ENCODE measurements around the gene THAP4. TPM values are rescaled to one million over a fixed set of nuclear protein-coding genes. Genes with fewer than 3 reads are reported as not detected.

The THAP4 gene
- total and polyA plus RNA-seq, 8 donors: 36.3 to 48.4 (median 42.2) TPM

DNA sequence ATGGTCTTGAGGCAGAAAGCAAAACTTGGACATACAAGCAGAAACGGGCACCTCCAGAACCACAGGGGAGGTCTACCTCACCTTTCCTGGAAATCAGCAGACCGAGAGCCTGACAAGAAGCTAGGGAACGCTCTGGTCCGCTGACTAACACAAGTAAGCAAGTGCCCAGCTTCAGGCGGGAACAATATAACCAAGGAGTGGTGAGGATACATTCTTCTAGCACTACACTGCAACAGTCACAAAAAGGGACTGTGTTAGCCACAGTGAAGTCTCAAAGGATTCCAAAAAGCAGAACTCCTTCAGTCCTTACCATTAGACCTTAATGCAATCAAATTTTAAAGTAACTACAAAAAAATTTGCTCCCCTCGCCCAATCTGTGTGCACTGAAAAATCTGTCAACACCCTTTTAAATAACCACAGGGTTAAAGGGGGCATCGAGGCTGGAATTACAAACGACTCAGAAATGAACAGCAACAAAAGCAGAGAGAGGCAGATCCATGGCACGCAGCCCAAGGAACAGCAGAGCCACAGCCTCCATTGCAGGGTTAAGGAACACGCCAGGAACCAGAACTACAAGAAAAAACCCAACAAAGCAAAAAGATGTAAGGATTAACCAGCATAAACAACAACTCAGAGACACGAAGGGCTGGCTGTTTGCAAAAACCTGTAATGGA, 7.1 kb downstream of the THAP4 start:
- ATAC-seq: no peak
- Histone ChIP-seq H3K4me3 (no peak overlapping the region), H3K4me1 (peaks cover under 1 to 7% of the 10 kb centered on the region in 2 donors), H3K9me3 (no peaks in the 10 kb centered on the region), H3K27me3 (no peaks in the 10 kb centered on the region), H3K27ac (no peak overlapping the region), H3K36me3 (peaks cover 0 to 49% of the 10 kb centered on the region in 2 donors)
- no peak for DNase-seq
- intact Hi-C loops (cut with DNase I): no loop called here
- TF ChIP-seq, protein P1, sequence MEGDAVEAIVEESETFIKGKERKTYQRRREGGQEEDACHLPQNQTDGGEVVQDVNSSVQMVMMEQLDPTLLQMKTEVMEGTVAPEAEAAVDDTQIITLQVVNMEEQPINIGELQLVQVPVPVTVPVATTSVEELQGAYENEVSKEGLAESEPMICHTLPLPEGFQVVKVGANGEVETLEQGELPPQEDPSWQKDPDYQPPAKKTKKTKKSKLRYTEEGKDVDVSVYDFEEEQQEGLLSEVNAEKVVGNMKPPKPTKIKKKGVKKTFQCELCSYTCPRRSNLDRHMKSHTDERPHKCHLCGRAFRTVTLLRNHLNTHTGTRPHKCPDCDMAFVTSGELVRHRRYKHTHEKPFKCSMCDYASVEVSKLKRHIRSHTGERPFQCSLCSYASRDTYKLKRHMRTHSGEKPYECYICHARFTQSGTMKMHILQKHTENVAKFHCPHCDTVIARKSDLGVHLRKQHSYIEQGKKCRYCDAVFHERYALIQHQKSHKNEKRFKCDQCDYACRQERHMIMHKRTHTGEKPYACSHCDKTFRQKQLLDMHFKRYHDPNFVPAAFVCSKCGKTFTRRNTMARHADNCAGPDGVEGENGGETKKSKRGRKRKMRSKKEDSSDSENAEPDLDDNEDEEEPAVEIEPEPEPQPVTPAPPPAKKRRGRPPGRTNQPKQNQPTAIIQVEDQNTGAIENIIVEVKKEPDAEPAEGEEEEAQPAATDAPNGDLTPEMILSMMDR (IDR thresholded peaks at IDR 0.05): no peak

DNA sequence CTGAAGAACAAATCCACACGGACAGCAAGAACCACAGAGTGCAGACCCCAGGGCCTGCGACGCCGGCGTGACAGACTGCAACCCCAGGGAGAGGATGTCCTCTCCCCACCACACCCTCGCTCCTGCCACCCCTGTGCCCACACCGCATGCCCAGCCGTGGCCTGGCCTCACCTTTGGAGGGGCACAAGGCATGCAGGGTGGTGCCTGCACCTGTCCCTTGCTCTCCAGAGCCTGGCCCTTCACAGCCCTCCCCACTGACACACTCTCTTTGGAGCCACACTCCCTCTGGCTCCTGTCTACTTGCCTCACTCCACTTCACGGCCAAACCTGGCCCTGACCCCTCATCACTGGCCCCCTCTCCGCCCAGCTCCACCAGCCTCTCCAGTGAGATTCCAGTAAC, 9.3 kb downstream of the THAP4 start:
- Histone ChIP-seq H3K4me1 (peaks cover 0 to 7% of the 10 kb centered on the region in 2 donors), H3K9me3 (no peaks in the 10 kb centered on the region), H3K36me3 (peaks cover 0 to 40% of the 10 kb centered on the region in 2 donors), H3K27me3 (no peaks in the 10 kb centered on the region), H3K4me3 (no peak overlapping the region), H3K27ac (no peak overlapping the region)
- DNase-seq (no peak), ATAC-seq (no peak)
- intact Hi-C loops (cut with DNase I): no loop called here
- TF ChIP-seq, protein P1 (IDR thresholded peaks at IDR 0.05): no peak

DNA sequence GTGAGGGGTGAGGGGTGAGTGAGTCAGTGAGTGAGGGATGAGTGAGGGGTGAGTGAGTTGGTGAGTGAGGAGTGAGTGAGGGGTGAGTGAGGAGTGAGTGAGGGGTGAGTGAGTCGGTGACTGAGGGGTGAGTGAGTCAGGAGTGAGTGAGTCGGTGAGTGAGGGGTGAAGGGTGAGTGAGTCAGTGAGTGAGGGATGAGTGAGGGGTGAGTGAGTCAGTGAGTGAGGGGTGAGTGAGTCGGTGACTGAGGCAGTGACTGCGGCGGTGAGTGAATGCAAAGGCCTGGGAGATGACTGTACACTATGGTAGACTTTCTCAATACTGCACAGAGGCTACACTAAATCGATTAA, 16.6 kb downstream of the THAP4 start:
- ATAC-seq (no peak), DNase-seq (peak in 1 of 4 donors; percentile 32)
- intact Hi-C loops (cut with DNase I): no loop called here
- peaks cover 0 to 14% of the 10 kb centered on the region in 2 donors for H3K4me1 ChIP-seq
- TF ChIP-seq, protein P1 (IDR thresholded peaks at IDR 0.05): no peak
- no peak overlapping the region for H3K27ac ChIP-seq
- H3K4me3 ChIP-seq: no peak overlapping the region
- no peaks in the 10 kb centered on the region for H3K27me3 ChIP-seq
- H3K36me3 ChIP-seq: peaks cover 0 to 14% of the 10 kb centered on the region in 2 donors
- no peaks in the 10 kb centered on the region for H3K9me3 ChIP-seq

DNA sequence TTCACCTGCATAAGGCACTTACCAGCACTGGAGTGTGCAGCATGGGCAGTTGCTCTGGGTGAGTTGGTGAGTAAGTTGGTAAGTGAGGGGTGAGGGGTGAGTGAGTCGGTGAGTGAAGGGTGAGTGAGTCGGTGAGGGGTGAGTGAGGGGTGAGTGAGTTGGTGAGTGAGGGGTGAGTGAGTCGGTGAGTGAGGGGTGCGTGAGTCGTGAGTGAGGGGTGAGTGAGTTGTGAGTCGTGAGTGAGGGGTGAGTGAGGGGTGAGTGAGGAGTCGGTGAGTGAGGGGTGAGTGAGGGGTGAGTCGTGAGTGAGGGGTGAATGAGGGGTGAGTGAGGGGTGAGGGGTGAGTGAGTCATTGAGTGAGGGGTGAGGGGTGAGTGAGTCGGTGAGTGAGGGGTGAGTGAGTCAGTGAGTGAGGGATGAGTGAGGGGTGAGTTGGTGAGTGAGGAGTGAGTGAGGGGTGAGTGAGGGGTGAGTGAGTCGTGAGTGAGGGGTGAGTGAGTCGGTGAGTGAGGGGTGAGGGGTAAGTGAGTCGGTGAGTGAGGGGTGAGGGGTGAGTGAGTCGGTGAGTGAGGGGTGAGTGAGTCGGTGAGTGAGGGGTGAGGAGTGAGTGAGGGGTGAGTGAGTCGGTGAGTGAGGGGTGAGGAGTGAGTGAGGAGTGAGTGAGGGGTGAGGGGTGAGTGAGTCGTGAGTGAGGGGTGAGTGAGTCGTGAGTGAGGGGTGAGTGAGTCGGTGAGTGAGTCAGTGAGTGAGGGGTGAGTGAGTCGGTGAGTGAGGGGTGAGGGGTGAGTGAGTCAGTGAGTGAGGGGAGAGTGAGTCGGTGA, 17.1 kb downstream of the THAP4 start:
- TF ChIP-seq, protein P1 (IDR thresholded peaks at IDR 0.05): no peak
- no peak for ATAC-seq
- intact Hi-C loops (cut with DNase I): no loop called here

DNA sequence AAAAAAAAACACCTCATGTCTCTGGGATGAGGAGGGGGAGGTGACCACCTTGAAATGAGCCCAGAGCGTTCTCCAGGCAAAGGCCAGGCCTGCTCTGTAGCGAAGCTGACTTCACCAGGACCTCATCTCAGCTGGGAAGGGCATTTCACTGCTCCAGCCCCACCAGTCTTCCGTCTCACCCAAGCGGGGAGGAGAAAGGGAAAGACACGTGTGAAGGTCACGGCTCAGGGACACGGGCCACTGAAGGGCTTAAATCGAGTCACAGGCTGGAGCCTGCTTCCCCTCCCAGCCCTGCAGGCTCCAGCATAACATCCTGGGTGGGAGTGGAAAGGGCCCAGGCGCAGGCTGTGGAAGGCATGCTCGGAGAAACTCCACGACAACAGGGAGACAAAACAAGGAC, 18.1 kb downstream of the THAP4 start:
- TF ChIP-seq, protein P1 (IDR thresholded peaks at IDR 0.05): no peak
- Histone ChIP-seq H3K4me1 (peaks cover 0 to 14% of the 10 kb centered on the region in 2 donors), H3K27me3 (no peaks in the 10 kb centered on the region), H3K9me3 (no peaks in the 10 kb centered on the region), H3K36me3 (peaks cover 0 to 7% of the 10 kb centered on the region in 2 donors), H3K4me3 (no peak overlapping the region), H3K27ac (no peak overlapping the region)
- ATAC-seq: no peak
- peak in 1 of 4 donors; percentile 37 for DNase-seq
- intact Hi-C loops (cut with DNase I): no loop called here

More for the DNA sequence above, 17.1 kb downstream of the THAP4 start:
- H3K9me3 ChIP-seq: no peaks in the 10 kb centered on the region
- DNase-seq: no peak
- H3K27ac ChIP-seq: no peak overlapping the region
- H3K4me1 ChIP-seq: peaks cover 0 to 14% of the 10 kb centered on the region in 2 donors
- peaks cover 0 to 14% of the 10 kb centered on the region in 2 donors for H3K36me3 ChIP-seq
- H3K27me3 ChIP-seq: no peaks in the 10 kb centered on the region
- H3K4me3 ChIP-seq: no peak overlapping the region
